NCI-H748 (cell line): Measurements from ENCODE around the gene NHS.

ENCODE experiments used
- DNase-seq: peaks from one replicate; lab custom pipeline; 2025; ENCODE audit not compliant: unreplicated experiment; lab: John Stamatoyannopoulos, UW

Gene NHS

DNA sequence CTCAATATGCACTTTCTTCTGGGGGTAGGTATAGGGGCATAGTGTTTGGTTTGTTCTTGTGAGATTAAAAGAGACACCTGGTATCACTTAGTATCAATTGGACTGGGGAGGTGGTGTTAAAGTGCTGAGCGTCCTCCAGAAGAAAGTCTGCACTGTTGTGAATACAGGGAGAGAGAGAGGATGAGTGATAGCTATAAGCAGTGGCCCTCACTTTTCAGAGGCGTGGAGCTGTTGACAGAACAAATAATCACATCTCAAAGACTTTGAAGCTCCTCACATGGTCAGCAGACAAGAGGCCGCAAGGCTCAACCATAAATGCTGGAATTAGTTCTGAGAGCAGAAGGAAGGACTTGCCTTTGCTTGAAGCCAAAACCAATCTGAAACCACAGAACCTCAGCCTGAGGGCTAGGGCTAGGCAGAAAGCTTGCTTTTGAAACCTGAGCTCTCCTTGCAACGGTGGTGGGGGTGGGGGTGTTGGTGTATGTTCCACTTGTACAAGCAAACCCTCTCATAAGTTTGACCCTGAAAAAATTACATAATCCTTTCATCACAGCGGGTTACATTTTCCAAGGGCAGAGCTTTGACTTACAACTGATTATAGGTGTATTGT is 239.1 kb downstream of the NHS start:
- peak; percentile 77 for DNase-seq

DNA sequence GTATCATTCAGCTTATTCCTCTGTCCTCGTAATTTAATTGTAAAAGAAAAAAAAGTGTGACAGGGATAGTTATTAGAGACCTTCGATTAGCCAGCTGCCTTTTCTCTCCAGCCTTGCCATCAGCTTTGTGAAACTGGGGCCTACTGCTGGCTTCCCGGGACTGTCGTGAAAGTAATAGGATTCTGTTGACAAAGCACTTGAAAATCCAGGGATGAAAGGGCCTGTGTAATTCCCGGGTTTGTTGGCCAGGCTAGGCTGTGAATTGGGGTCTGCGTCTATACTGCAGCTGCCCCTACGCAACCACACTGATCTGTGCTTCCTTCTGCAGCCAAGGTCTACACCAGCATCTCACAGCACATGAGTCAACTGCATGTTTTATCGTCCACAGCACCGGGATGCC is 241.9 kb downstream of the NHS start:
- DNase-seq, result peak; percentile 93

DNA sequence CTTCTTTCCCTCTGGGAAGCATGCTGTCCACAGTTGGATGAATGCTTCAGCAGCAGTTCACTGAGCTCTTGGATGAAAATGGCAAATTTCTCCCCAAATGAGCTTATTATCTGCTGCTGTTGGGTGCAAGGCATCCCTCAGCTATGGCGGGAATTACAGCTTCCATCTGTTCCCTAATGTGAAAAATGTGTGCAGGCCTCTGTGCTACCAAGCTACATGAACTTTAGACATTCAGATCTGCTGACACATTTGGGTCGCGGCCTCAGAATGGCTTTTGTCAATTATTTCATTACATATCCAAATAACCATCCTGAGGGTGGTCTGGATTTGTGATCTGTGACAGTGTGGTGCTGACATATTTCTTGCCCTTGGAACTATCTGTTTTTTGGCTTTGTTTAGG is 242.8 kb downstream of the NHS start:
- DNase-seq, result peak; percentile 31

DNA sequence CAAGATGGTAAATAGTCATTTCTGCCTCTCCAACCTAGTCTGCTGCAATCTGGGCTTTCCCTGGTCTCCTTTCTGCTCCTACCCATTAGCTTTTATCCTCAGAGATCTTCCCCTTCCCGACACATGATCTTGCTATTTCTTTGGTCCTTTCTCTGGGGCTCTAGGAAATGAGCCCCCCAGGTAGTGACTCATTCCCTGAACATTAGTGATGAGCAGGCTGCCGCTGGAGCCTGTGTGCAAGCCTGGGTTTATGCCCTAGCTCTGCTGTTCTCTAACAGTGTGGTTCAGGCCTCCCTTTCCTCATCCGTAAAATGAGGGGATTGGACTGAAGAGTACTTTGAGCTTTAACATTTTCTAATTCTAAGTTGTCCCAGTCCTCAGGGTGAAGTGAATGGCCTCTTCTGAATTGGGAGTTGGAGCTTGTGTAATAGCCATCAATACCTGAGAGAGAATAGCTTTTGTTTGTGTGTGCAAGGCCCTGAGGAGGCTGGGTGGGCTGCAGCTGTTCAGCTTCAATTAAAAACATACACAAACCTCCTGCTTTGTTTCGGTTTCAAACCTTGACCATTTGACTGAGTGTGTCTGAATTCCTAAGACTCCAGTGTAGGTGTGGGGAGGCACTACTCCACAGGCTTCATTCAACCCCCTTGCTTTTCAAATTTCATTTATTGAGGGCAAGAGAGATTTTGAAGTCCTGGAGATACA is 246.7 kb downstream of the NHS start:
- DNase-seq, result peak; percentile 77

DNA sequence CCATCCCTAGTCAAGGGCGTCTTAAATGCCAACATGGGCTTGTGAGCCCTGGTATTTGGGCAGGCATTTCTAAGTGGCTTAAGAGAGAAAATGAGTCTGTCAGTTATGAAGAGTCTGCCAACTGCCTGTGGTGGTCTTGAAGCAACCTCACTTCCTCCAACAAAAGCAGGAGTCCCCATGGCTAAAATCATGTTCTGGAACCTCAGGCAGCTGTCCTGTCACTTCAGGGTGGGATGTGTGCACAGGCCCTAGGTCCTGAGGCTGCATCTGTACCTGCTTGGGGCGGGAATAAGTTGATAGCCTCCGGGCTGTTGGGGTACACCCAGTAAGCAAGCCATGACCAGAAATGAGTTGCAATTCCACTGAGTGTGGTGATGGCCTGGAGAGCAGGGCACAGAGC is 247.3 kb downstream of the NHS start:
- DNase-seq, result no peak

DNA sequence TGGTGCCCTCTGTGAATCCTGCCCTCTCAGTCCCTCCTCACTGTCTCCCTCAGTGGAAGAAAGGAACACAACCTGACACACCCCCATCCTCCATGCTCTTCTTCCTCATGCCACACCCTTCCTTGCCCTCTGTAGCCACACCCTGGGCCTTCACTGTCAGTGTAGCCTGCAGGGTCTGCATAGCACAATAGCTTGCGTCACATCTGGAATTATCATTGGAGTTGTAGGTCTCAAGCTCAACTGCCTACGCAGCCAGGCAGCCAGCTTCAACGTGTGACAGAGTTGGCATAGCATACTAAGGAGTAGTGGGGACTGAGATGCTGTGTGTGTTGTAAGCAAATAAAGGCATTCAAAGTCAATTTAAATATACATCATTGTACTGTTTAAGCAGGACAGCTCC is 248.8 kb downstream of the NHS start:
- peak; percentile 16 for DNase-seq

DNA sequence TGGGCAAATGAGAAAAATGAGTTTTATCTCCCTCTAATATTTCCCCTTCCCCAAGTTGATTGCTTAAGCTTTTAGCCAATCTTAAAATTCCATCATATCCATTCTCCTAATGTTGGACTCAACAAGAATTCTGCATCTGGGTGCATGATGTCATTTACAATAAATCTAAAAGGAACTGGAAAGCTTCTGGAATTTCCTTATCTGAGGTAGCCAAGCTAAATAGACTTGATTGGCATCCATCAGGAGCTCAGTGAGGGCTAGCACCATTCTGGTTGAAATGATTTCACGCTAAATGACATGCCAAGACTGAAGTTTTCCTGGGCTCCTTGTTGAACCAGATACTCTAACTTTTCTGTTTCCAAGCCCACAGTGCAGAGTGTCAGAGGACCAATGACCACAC is 252.0 kb downstream of the NHS start:
- no peak for DNase-seq

DNA sequence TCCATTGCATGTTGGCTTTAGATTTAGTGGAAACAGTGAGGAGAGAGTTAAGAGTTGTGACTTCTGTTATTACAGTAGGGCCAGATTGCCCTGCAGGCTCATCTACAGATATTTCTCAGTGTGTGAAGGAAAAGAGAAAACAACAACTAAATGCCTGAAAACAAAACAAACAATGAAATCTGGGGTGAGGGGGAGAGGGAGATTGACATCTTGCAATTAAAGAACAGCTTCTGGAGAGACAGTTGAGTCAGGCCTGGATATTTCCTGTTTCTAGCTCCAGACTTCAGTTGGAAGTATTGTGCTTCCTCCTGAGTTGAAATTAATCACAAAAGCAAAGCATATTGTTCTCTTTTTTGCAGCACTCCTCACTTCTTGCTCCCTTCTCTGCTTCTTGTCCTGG is 254.0 kb downstream of the NHS start:
- no peak for DNase-seq

DNA sequence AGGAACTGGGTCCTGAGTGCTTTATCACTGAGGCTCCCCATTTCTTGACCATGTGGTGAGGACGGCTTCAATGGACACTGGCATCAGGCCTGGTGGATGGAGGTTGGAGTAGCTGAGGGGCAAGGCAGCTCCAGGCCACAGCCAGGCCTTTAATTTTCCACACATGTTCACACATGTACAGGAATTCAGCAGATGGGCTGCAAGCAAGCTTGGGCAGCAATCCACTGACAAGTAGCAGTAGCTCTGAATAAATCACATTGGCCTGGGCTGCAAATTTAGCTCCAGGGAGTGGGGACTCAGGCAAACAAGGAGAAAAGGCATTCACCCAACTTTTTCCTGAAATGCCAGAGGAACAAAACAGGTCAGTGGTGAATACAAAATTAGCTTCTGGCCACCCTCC is 254.5 kb downstream of the NHS start:
- DNase-seq, result no peak

DNA sequence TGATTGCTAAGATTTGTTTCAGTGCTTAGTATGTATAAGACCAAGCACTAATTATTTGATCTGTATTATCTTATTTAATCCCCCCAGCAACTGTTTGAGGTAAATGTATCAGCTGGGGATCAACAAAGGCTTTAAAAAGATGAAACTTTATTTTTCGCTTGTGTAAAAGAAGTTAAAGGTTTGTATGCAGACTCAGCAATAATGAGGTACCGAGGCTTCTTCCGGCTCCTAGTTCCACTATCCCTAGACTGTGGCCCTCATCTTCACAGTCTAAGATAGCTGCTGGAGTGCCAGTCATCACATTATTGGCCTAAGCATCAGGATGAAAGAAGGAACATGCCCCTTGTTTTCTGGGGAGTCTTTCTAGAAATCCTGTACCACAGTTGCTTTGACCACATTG is 256.6 kb downstream of the NHS start:
- no peak for DNase-seq

DNA sequence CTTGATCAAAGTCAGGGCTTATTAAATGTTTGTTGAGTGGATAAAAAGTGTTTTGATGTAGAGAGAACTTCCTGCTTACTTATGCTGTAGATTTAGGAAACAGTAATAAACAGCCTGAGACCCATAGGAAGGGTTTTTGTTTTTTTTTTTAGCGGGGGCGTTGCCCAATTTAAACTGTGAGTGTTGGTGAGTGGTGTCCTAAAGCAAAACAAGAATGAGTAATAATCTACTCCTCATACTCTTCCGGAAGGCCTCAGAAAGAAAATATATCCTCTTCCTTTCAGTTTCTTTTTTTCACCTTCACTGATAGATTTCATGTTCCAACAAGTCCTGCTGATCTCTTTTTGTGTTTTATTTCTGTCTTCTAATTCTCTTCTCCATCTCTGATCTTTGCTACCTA is 257.9 kb downstream of the NHS start:
- no peak for DNase-seq

DNA sequence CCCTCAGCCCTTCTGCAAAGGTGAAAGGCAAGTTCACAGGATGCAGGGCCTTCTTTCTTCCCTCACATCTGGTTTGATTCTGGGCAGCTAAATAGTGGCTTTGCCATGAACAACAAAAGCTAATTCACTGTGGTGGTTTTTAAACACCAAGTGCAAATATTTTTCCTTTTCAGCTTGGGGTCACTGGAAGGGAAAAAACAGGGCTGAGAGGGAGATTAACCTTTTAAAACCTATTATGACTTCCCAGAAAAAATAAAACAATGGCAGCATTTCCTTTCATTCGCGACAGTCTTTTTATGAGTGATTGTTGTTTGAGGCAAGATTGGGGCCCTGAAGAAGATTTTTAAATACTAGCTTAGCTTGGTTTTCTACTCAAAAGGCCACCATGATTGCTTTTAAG is 258.5 kb downstream of the NHS start:
- peak; percentile 77 for DNase-seq

DNA sequence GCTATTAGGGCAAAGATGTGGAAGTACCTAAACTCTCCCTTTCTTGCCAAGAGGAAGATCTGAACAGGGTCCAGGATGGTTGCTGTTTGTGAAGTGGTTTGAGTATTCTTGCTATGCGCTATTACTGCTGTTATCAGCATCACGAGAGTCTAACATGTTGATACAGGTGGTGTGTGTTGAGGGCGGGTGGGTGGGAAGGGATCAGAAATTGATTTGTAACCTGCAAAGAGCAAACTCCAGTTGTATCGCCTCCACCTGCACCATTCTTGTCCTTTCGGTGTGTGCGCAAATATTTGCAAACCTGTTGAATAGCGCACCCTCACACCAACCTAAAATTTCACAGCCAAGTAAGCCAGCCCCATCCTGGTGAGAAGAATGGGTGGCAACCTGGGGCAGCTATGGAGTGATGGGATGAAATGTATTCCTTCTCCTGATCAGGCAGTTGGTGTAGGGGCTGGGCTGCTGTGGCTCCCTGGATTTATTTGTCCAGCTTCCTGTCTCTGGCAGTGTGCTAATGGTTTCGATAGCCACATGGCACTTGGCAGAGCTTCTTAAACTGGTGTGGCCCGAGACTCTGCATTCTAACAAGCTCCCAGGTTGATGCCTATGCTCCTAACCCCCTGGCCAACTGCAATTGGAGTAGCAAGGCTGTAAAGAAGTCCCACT is 259.7 kb downstream of the NHS start:
- DNase-seq, result peak; percentile 88

DNA sequence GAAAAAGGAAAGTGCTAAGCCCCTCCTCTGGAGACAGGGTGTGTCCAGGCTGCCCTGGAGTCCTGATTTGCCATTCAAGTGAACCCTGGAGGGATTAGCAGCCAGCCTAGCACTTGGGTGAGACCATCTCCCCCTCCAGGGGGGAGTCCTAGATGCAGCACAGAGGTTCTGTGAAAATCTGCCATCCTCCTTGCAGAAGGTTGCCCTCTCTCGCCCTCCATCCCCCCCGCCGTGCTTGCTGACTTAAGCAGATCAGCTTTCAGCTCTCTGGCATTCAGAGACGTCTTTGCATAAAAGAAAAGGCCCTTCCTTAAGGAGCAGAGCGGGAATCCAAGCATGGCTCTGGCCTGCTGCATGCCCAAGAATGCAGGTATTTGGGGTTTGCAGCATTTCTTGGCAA is 260.2 kb downstream of the NHS start:
- DNase-seq, result peak; percentile 89

DNA sequence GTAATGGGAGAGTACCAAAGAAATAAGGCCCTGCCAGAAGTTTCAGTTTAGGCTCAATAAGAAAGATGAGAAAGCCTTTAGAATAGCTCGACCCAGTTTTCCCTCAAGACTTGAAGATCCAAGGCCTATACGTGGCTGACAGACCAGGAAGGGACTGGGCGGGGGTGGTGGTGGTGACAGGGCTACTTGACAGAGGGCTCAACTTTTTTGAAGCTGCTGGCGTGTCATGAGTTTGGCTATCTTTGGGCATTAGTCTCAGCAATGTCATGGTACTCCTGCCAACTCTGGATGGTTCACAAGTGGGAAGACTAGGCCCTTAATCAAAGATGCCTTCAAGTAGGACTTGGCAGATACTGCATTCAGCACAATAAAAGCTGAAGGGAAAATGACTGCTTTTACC is 262.2 kb downstream of the NHS start:
- DNase-seq, result no peak

DNA sequence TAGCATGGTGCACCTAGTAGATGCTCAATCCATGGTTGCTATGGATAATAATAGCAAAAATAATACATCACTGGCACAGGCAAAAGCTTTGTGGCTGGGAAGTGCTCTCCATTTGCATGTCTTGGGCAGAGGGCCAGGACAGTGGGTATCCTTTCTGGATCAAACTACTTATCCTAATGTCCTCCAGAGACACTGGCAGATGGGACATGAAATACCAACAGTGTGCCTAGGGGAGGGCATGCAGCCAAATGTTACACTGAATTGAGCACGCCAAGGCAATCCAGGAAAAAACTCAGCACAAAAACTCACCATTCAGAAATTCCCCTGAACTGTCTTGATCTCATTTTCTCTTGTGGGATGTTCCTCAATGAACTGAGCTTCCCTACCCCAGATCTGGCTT is 263.7 kb downstream of the NHS start:
- no peak for DNase-seq

DNA sequence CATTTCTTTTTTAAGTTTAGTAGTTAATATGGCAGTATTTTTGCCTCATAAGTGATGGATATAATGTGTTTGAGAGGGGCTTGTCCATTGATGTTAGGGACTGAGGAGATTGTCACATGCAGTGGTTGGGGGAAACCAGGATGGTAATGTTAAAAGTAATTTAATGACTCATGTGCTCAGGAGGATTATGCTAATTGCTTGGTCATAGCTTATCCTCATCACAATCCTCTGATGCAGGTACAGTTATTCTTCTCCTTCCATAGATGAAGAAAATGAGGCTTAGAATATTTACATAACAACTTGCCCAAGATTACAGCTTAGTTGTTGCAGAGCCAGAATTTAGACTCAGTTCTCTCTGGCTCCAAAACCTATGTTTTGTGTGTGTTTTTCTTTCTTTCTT is 267.9 kb downstream of the NHS start:
- DNase-seq, result no peak

DNA sequence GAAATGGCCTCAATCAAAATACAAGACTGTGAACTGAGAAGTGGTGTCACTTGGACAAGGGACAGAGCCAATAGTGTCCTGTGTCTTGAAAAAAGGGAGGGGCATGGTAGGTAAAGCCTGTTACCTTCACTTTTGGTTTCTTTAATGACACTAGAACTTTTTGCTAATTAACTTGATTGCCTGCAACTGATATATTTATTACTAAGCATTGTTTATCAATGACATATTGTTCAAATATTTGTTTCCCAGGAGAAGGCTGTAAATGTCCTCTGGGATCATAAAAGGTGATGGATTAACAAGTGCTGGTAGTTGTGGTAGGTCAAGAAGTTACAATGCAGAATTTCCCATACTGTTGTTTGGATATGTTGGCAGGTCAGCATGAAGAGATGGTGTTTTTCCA is 268.5 kb downstream of the NHS start:
- DNase-seq, result no peak

DNA sequence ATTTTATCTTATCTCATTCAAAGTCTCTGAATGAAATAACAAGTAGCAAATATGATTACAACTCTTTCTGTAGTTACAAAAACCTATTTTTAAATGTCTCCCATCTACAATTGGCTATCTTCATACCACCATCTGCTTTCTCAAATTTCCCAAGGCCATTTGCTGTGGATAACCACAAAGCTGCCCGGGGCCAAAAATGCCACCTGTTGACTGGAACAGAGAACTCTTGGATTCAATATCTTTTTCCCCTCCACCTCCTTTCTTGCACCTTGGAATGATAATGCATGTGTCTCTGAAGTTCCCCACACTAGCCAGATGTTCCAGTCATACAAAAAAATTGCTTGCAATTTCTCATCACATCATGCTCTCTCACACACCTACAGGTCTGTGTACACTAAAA is 269.0 kb downstream of the NHS start:
- no peak for DNase-seq

DNA sequence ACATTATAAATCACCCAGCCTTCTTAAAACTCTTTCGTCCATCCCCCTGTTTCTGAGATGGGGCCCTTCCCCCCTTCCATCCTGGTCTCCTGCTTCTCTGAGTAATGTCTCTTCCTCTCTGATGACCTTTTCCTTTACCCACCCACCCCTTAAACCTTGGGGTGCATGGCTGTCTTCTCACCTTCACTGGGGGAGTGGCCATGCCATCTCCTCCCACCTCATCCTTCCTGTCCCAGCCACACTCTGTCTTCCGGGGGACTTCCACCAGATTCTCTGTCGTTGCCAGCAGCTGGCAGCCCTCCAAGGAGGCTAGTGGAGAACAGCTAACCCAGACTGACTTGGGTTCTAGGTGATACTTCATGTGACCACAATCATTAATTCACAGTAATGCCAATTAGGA is 279.1 kb downstream of the NHS start:
- DNase-seq, result no peak

DNA sequence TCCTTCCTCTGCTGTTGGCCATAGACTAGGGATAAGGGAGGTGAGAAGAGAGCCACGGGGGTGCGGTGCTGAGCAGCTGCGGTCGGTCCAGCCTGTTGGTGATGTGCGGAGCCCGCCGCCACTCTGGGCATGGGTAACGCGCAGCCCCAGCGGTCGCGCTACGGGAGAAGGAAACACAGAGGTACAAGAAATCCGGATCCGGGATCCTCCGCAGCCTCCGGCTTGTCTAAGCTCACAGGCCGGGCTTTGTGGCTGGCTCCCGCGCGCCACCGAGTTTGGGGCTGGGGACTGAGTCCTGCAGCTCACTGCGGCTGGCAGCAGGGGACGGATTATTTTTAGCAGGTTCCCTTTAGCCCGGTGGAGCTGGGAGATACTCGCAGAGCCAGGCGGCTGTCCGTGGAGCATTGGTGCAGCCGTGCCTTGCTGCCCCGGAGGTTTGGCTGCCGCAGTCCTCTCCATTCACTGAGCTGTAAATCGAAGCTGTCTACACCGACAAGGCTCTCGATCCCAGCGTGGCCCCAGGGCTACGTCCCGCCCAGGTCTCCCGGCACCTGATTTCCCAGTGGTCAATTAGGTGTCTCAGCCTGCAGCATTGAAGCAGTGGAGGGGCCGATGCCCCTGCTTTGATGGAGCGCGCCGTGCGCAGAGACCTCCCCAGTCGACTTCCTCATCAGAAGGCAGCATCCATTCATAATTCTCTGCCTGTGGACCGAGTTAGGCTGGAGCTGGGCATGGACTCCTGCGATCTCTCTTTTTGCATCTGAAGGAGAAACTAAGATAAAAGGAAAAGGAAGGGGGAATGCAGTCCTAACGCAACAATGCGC is 280.4 kb downstream of the NHS start:
- no peak for DNase-seq

DNA sequence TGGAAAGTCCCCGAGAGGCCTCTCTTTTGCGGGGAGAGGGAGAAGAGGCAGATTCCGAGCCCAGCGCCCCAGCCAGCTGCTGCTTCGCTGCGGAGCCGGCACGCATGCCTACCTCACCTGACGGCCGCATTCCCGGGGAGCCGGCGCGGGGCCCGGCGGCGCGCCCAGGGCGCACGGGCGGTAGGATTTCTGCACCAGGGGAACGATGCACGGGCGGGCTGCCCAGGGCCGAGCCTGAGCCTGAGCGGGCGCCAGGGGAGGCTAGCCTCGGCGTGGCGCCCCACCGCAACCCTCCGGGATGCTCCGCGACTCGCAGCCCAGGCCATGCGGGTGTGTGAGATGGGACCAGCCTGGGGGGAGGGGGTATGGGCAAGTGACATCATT is 281.0 kb downstream of the NHS start:
- DNase-seq, result no peak
